ENCODE data around the gene FERMT3. TPM values are rescaled to one million over a fixed set of nuclear protein-coding genes. Genes with fewer than 3 reads are reported as not detected.

FERMT3 gene
- total and polyA plus RNA-seq, 2 of the 13 experiments (the other 11 are each of a cell fraction or from before 2014, with no cell fraction given) = 0.29 TPM; not detected in 1

- TF ChIP-seq, protein P1, sequence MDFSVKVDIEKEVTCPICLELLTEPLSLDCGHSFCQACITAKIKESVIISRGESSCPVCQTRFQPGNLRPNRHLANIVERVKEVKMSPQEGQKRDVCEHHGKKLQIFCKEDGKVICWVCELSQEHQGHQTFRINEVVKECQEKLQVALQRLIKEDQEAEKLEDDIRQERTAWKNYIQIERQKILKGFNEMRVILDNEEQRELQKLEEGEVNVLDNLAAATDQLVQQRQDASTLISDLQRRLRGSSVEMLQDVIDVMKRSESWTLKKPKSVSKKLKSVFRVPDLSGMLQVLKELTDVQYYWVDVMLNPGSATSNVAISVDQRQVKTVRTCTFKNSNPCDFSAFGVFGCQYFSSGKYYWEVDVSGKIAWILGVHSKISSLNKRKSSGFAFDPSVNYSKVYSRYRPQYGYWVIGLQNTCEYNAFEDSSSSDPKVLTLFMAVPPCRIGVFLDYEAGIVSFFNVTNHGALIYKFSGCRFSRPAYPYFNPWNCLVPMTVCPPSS (IDR thresholded peaks at IDR 0.05) = no peak
- TF ChIP-seq KDM2A (CRISPR knock-in tag; IDR thresholded peaks at IDR 0.05; ENCODE audit: borderline replicate concordance, low read depth) (no peak), TBX2 (CRISPR knock-in tag; IDR thresholded peaks at IDR 0.05; ENCODE audit: borderline replicate concordance) (peak; percentile 26; the same call in 1 of the 2 replicates), ZNF772 (CRISPR knock-in tag; IDR thresholded peaks at IDR 0.05) (0 out of 2 replicates have a peak, but pooled peaks have one; percentile 6), ZNF563 (CRISPR knock-in tag; IDR thresholded peaks at IDR 0.05) (no peak), ZNF510 (CRISPR knock-in tag; IDR thresholded peaks at IDR 0.05; ENCODE audit: low read depth) (no peak; the same call in 1 of the 2 replicates), ZMAT3 (CRISPR knock-in tag; conservative IDR thresholded peaks at IDR 0.05) (no peak), ZNF383 (CRISPR knock-in tag; IDR thresholded peaks at IDR 0.05; ENCODE audit: borderline replicate concordance) (no peak), NR2F1 (CRISPR knock-in tag; IDR thresholded peaks at IDR 0.05) (0 out of 4 replicates have a peak, but pooled peaks of 1 of the 2 experiments have one; percentile 9), GTF2F1 (IDR thresholded peaks at IDR 0.05; ENCODE audit: low read length) (no peak), ZNF546 (CRISPR knock-in tag; conservative IDR thresholded peaks at IDR 0.05) (no peak), ZNF232 (CRISPR knock-in tag; IDR thresholded peaks at IDR 0.05; ENCODE audit: borderline replicate concordance) (no peak), NR2F6 (IDR thresholded peaks at IDR 0.05) (no peak), NR2F6 (CRISPR knock-in tag; IDR thresholded peaks at IDR 0.05) (no peak), RBFOX2 (IDR thresholded peaks at IDR 0.05; ENCODE audit: low read depth, low read length) (peak; percentile 76), ZSCAN25 (CRISPR knock-in tag; IDR thresholded peaks at IDR 0.05) (no peak), ZNF263 (CRISPR knock-in tag; IDR thresholded peaks at IDR 0.05) (no peak), ZNF121 (CRISPR knock-in tag; IDR thresholded peaks at IDR 0.05) (no peak), TP53 (CRISPR knock-in tag; conservative IDR thresholded peaks at IDR 0.05) (no peak), ZNF687 (CRISPR knock-in tag; IDR thresholded peaks at IDR 0.05) (no peak)
- TF ChIP-seq, protein P2, sequence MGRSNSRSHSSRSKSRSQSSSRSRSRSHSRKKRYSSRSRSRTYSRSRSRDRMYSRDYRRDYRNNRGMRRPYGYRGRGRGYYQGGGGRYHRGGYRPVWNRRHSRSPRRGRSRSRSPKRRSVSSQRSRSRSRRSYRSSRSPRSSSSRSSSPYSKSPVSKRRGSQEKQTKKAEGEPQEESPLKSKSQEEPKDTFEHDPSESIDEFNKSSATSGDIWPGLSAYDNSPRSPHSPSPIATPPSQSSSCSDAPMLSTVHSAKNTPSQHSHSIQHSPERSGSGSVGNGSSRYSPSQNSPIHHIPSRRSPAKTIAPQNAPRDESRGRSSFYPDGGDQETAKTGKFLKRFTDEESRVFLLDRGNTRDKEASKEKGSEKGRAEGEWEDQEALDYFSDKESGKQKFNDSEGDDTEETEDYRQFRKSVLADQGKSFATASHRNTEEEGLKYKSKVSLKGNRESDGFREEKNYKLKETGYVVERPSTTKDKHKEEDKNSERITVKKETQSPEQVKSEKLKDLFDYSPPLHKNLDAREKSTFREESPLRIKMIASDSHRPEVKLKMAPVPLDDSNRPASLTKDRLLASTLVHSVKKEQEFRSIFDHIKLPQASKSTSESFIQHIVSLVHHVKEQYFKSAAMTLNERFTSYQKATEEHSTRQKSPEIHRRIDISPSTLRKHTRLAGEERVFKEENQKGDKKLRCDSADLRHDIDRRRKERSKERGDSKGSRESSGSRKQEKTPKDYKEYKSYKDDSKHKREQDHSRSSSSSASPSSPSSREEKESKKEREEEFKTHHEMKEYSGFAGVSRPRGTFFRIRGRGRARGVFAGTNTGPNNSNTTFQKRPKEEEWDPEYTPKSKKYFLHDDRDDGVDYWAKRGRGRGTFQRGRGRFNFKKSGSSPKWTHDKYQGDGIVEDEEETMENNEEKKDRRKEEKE (IDR thresholded peaks at IDR 0.05) = no peak
- TF ChIP-seq, protein P3, sequence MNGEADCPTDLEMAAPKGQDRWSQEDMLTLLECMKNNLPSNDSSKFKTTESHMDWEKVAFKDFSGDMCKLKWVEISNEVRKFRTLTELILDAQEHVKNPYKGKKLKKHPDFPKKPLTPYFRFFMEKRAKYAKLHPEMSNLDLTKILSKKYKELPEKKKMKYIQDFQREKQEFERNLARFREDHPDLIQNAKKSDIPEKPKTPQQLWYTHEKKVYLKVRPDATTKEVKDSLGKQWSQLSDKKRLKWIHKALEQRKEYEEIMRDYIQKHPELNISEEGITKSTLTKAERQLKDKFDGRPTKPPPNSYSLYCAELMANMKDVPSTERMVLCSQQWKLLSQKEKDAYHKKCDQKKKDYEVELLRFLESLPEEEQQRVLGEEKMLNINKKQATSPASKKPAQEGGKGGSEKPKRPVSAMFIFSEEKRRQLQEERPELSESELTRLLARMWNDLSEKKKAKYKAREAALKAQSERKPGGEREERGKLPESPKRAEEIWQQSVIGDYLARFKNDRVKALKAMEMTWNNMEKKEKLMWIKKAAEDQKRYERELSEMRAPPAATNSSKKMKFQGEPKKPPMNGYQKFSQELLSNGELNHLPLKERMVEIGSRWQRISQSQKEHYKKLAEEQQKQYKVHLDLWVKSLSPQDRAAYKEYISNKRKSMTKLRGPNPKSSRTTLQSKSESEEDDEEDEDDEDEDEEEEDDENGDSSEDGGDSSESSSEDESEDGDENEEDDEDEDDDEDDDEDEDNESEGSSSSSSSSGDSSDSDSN (CRISPR knock-in tag; IDR thresholded peaks at IDR 0.05) = no peak
Observed at GRCh38 chr11:64241241-64241490, 34.6 kb downstream of the FERMT3 start (continued).
